Parathyroid adenoma (tissue), 2 donors: ENCODE data around the gene LFNG.

Experiments used
- H2AFZ ChIP-seq: fragments of 300-600 bp; sonication (generic); one replicate; pipeline ENCODE4 v1.7.0; 2017; ENCODE audit warnings: antibody characterized with exemption, mild to moderate bottlenecking
- H3K27ac ChIP-seq: fragments of 300-600 bp; sonication (generic); one replicate; pipeline ENCODE4 v1.7.0; 2017
- H3K27me3 ChIP-seq: fragments of 300-600 bp; sonication (generic); one replicate; pipeline ENCODE4 v1.7.0; 2017; ENCODE audit warnings: low read length; ENCODE audit not compliant: control insufficient read depth, insufficient read depth
- H3K36me3 ChIP-seq: fragments of 300-600 bp; sonication (generic); one replicate; pipeline ENCODE4 v1.7.0; 2017; ENCODE audit warnings: low read length; ENCODE audit not compliant: control insufficient read depth, insufficient read depth
- H3K4me1 ChIP-seq: fragments of 300-600 bp; sonication (generic); one replicate; pipeline ENCODE4 v1.7.0; 2017; ENCODE audit warnings: control low read depth
- H3K4me2 ChIP-seq: fragments of 300-600 bp; sonication (generic); one replicate; pipeline ENCODE4 v1.7.0; 2017; ENCODE audit warnings: low read length
- H3K4me3 ChIP-seq: fragments of 300-600 bp; sonication (generic); one replicate; pipeline ENCODE4 v1.7.0; 2017; ENCODE audit warnings: low read depth, low read length
- H3K79me2 ChIP-seq: fragments of 300-600 bp; sonication (generic); one replicate; pipeline ENCODE4 v1.7.0; 2017; ENCODE audit warnings: control low read depth
- H3K9ac ChIP-seq: fragments of 300-600 bp; sonication (generic); one replicate; pipeline ENCODE4 v1.7.0; 2017; ENCODE audit warnings: mild to moderate bottlenecking
- H3K9me3 ChIP-seq: fragments of 300-600 bp; sonication (generic); one replicate; pipeline ENCODE4 v1.7.0; 2017; ENCODE audit warnings: low read length; ENCODE audit not compliant: control insufficient read depth
- TF ChIP-seq, protein P1 (sequence below): fragments of 300-600 bp; sonication (generic); IDR thresholded peaks from one replicate; pipeline ENCODE4 v1.7.0; 2017; ENCODE audit warnings: antibody characterized with exemption, mild to moderate bottlenecking
- donor health status: primary hyperparathyroidism.

LFNG gene

DNA sequence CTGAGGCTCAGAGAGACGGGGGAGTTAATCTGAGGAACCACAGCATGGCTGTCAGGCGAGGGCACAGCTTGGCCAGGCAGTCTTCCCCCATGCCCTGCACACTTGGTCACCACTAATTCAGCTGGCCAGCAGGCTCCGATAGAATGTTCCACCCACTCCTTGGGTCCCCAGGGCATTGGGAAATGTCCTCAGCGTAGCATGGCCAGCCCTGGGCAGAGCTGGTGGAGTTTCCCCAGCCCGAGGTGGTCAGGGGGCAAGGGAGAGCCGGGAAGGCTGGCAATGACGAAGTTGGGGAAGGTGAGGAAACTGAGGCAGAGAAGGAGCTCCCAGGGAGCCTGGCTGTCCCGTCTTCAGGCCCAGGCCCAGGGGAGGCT lies 31.3 kb upstream of the LFNG start:
- H3K4me1 ChIP-seq, result no peaks in the 10 kb centered on the region
- H3K36me3 ChIP-seq, result no peaks in the 10 kb centered on the region
- no peaks in the 10 kb centered on the region for H3K9me3 ChIP-seq
- no peak overlapping the region for H3K4me3 ChIP-seq
- H2AFZ ChIP-seq, result no peak overlapping the region
- H3K9ac ChIP-seq, result no peak overlapping the region
- no peaks in the 10 kb centered on the region for H3K27me3 ChIP-seq
- TF ChIP-seq, protein P1, sequence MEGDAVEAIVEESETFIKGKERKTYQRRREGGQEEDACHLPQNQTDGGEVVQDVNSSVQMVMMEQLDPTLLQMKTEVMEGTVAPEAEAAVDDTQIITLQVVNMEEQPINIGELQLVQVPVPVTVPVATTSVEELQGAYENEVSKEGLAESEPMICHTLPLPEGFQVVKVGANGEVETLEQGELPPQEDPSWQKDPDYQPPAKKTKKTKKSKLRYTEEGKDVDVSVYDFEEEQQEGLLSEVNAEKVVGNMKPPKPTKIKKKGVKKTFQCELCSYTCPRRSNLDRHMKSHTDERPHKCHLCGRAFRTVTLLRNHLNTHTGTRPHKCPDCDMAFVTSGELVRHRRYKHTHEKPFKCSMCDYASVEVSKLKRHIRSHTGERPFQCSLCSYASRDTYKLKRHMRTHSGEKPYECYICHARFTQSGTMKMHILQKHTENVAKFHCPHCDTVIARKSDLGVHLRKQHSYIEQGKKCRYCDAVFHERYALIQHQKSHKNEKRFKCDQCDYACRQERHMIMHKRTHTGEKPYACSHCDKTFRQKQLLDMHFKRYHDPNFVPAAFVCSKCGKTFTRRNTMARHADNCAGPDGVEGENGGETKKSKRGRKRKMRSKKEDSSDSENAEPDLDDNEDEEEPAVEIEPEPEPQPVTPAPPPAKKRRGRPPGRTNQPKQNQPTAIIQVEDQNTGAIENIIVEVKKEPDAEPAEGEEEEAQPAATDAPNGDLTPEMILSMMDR, result no peak
- H3K79me2 ChIP-seq, result no peaks in the 10 kb centered on the region
- no peak overlapping the region for H3K4me2 ChIP-seq
- H3K27ac ChIP-seq, result no peak overlapping the region

DNA sequence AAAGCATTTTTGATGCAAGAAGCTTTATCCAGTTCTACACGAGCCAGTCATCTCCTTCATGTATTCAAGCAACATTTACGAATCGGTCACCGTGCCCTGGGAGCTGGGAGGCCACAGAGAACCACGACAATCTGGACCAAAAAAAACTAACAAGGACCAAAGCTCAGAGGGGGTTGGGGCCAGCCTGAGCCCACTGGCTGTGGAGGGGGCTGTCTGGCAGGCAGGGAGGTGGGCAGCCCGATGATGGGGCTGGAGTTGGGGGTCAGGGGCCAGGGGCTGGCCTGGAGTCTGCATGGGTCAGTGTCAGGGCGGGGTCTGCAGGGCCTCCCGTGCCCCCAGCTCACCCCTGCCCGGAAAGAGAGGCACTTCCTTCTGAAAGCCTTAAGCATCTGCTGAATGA lies 30.9 kb upstream of the LFNG start:
- TF ChIP-seq, protein P1, result no peak
- Histone ChIP-seq H3K4me3 (no peak overlapping the region), H2AFZ (no peak overlapping the region), H3K36me3 (no peaks in the 10 kb centered on the region), H3K79me2 (no peaks in the 10 kb centered on the region), H3K4me2 (no peak overlapping the region), H3K27me3 (no peaks in the 10 kb centered on the region), H3K27ac (no peak overlapping the region), H3K4me1 (no peaks in the 10 kb centered on the region), H3K9me3 (no peaks in the 10 kb centered on the region), H3K9ac (no peak overlapping the region)

DNA sequence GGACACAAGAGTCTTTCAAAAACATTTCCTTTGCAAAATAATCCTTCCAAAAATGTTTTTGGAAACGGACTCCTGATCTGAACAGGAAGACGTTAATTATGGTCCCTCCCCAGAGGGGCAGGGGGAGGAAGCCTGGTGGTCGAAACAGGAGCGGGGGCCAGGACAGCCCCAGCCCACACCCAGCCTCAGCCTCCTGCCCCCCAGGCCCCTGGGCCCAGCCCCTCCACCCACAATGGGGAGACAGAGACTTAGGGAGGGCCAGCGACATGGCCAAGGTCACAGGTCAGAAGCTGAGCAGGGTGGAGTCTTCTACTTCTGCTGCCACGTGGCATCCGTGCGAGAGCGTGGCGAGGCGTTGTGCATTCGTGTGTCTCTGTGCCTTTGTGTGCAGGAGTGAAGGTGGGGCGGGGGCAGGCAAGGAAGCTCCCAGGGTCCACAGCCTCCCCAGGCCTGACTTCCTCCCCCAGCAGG lies 29.4 kb upstream of the LFNG start:
- no peak overlapping the region for H3K9ac ChIP-seq
- TF ChIP-seq, protein P1, result no peak
- peak overlapping the region; percentile 32 for H3K27ac ChIP-seq
- H3K9me3 ChIP-seq, result no peaks in the 10 kb centered on the region
- H3K4me3 ChIP-seq, result no peak overlapping the region
- no peaks in the 10 kb centered on the region for H3K79me2 ChIP-seq
- no peak overlapping the region for H2AFZ ChIP-seq
- H3K4me1 ChIP-seq, result no peaks in the 10 kb centered on the region
- no peaks in the 10 kb centered on the region for H3K36me3 ChIP-seq
- no peaks in the 10 kb centered on the region for H3K27me3 ChIP-seq
- no peak overlapping the region for H3K4me2 ChIP-seq

DNA sequence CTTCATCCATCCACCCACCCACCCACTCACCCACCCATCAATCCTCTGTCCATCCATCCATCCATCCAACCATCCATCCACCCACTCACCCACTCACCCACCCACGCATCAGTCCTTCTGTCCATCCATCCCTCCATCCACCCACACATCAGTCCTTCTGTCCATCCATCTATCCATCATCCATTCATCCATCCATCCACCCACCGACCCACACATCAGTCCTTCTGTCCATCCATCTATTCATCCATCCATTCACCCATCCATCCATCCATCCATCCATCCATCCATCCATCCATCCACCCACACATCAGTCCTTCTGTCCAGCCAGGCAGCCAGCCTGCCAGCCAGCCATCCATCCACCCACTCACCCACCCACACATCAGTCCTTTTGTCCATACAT lies 27.5 kb upstream of the LFNG start:
- Histone ChIP-seq H3K27me3 (no peaks in the 10 kb centered on the region), H3K9me3 (no peaks in the 10 kb centered on the region), H3K36me3 (no peaks in the 10 kb centered on the region), H3K4me3 (no peak overlapping the region), H3K27ac (no peak overlapping the region), H3K4me1 (no peaks in the 10 kb centered on the region), H2AFZ (no peak overlapping the region), H3K79me2 (no peaks in the 10 kb centered on the region), H3K9ac (no peak overlapping the region), H3K4me2 (no peak overlapping the region)
- TF ChIP-seq, protein P1, result no peak
